T-helper 17 cell (primary cell): Measurements from ENCODE around the gene TNNT1. TPM values are rescaled to one million over a fixed set of nuclear protein-coding genes. Genes with fewer than 3 reads are reported as not detected.
"Not testable (repeated sequence)": the region's sequence is repeated elsewhere in the genome, so short reads cannot be mapped to it uniquely, and the experiment has no call there.

Experiments
- ATAC-seq: fragments of 150-1000 bp; cut with Tn5 transposase; 2 replicates; pipeline ENCODE4 v1.10.0; 2021; ENCODE audit warnings: mild to moderate bottlenecking, moderate library complexity
- DNase-seq, 3 donors: peaks; one replicate each; pipeline versions ENCODE4 v3.0.0 to v3.0.0-alpha.2; 2020 to 2021
- H3K9me3 ChIP-seq: one replicate; pipeline ENCODE4 v1.7.0; 2013; ENCODE audit warnings: low read length, mild to moderate bottlenecking; ENCODE audit not compliant: control insufficient read depth, poor library complexity, severe bottlenecking
- H3K27ac Mint-ChIP-seq: one replicate; pipeline ENCODE4 v1.8.0; 2022; ENCODE audit warnings: mild to moderate bottlenecking, moderate library complexity, mixed read lengths
- H3K27me3 Mint-ChIP-seq: one replicate; pipeline ENCODE4 v1.8.0; 2022; ENCODE audit warnings: mixed read lengths
- H3K36me3 Mint-ChIP-seq: one replicate; pipeline ENCODE4 v1.8.0; 2022; ENCODE audit warnings: low read depth, mixed read lengths
- H3K4me1 Mint-ChIP-seq: one replicate; pipeline ENCODE4 v1.8.0; 2022; ENCODE audit warnings: mild to moderate bottlenecking, mixed read lengths
- H3K4me3 Mint-ChIP-seq: one replicate; pipeline ENCODE4 v1.8.0; 2022; ENCODE audit warnings: mild to moderate bottlenecking, moderate library complexity, mixed read lengths
- total RNA-seq, 4 donors: library from RNA in 2 of 4; stranded (reverse) in 2 of 4; gene quantifications; one replicate each; pipeline ENCODE4 v1.2.3 and lab custom pipeline; 2022 to 2026

The TNNT1 gene
- total RNA-seq, 2 donors from 2014 or later: 0.52 TPM; not detected in 1

DNA sequence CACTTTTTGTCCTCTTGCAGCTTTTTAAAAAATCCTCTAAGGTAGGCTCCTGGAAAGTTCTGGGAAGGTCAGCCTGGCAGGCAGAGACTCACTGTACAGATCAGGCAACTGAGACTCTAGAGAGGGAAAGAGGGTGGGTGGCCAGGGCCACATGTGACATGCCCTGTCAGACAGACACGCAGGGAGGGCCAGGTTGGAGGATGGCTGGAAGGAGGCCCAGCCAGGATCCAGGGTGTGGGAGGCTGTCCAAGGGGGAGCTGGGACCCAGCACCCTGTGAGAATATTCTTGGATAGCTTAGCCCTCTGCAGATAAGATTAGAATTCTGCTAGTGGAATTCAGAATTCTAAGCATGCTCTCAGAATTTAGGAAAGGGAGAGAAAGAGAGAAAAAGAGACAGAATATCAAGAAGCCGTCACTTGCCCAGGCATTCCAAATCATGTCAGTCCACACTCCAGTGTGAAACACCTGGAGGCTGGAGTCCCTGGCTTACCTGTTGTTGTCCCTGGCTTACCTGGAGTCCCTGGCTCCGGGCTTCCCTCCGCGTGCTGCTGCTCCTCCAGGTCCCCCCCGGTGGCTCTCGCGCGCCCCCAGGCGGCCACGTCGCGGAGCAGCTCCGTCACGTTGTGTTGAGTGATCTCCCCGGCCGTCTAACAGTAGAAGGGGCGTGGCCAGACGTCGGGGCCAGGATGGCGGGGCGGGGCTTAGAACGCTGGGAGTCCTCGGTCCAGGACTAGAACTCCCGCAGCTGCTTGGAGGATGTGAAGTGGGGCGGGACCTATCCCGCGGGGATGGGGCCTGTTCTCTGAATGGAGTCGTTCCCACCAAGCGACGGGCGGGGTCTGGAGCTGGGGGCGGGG is 11.4 kb upstream of the TNNT1 start:
- H3K27me3 Mint-ChIP-seq: peaks cover 38% of the 10 kb centered on the region
- H3K36me3 Mint-ChIP-seq: peaks cover 3% of the 10 kb centered on the region
- ATAC-seq (peak; percentile 97), DNase-seq (peak; percentile 78 to 85 (median 82))
- no peaks in the 10 kb centered on the region for H3K9me3 ChIP-seq
- H3K4me3 Mint-ChIP-seq: peak overlapping the region; percentile 3
- H3K27ac Mint-ChIP-seq: no peak overlapping the region
- H3K4me1 Mint-ChIP-seq: peaks cover 7% of the 10 kb centered on the region

DNA sequence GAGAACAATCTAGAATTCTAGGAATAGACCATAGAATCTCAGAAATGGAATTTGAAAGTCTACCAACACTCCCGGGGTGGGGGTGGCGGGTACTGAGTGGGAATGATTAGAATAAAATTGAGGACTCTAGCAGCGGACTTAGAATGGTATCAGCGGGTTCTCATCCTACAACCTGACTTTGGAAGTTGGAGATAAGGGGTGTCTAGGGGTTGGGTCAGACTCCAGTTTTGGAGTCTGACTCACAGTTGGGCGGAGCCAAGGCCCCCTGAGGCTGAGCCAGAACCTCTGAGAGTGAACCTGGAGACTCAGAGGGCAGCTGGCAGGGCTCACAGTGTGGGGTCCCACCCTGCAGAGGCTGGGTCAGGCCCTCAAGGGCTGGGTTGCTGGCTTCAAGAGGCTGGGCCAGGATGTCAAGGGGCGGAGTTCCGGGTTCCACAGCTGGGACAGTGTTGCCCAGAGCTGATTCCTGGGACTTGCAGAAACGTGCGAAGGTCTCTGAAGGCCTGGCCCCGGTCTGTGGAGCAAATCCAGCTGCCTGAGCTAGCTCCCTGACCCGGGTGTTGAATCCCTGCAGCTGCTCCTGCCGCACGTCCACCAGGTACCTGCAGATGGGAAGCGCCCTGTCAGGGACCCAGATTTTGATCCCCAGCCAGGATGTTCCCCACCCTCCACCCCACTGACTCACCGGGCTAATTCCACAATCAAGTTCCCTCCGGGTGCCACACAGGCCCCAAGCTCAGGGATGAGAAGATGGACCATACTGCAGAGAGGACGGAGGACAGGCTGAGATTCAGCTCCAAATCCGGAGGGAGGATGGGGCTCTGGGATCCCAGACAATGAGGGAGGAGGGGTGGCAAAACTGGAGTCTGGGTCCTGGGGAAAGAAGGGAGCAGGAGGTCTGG is 10.1 kb upstream of the TNNT1 start:
- Mint-ChIP-seq H3K27me3 (peaks cover 32% of the 10 kb centered on the region), H3K4me1 (peaks cover 12% of the 10 kb centered on the region), H3K4me3 (no peak overlapping the region), H3K27ac (no peak overlapping the region), H3K36me3 (peaks cover 3% of the 10 kb centered on the region)
- H3K9me3 ChIP-seq: no peaks in the 10 kb centered on the region
- DNase-seq: no peak
- no peak for ATAC-seq

DNA sequence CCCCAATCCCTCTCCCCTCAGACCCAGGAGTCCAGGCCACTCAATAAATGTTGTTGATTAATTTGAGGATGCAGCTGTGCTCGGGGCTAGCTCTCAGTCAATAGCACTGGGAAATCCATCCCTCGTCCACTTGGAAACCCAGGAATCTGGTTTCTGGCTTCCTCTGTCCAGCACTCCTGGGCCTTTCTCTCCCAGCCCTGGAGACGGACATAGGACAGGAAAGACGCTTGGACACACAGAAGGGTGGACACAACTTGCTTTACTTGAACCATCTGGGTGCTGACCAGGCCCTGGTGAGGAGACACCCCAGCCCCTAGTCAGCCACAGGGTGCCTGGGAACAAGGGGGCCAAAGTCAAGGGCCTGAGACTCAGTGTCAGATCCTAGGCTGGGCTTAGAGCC is 9.4 kb upstream of the TNNT1 start:
- no peaks in the 10 kb centered on the region for H3K9me3 ChIP-seq
- Mint-ChIP-seq H3K27me3 (peaks cover 25% of the 10 kb centered on the region), H3K27ac (no peak overlapping the region), H3K36me3 (peaks cover 3% of the 10 kb centered on the region), H3K4me1 (peaks cover 16% of the 10 kb centered on the region), H3K4me3 (no peak overlapping the region)
- ATAC-seq (no peak), DNase-seq (no peak)

DNA sequence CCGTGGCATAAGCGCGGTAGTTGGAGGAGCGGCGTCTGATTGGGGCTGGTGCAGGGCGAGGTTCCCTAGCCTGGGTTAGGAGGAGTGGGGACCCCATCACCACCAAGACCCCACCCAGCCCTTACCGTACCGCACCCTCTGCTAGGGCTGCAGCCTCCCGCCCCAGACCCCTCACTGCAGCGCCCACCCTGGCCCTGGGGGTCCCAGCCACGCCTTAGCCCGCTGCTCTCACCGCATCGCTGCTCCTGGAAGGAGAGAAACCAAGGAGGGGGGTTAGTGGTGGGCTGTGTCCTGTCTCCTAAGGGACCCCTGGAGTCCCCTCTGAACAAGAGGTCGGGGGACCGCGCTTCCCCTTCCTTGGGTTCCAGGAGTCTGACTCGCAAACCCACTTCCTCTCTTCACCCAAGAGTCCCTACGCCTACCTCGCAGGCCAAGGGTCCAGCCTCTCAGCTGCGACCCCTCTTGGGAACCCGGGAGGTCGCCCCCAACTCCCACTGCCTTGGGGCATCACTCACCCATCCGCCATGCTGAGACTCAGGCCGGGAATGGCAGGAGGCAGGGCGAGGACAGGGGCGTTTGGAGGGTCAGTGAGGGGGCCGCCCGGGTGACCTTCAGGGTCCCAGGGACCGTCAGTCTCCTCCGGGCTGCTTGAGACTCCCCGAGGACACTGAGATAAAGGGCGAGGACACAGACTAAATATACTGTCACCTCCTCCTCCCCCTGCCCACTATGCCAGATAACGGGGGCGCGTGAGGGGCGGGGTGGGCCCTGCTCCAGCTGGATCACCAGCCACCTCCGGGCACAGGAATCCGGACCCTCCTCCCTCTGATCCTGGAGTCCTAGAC is 8.3 kb upstream of the TNNT1 start, which contains the start of gene TNNI3:
TNNI3 (minus strand) TSS at position 669 of the 845 bp plus-strand sequence; CDS start at position 526, 143 bp downstream.
- ATAC-seq: no peak
- H3K4me3 Mint-ChIP-seq: peak within 1 kb of the TSS; percentile 62
- peaks cover 25% of the 10 kb centered on the region for H3K27me3 Mint-ChIP-seq
- no peaks in the 10 kb centered on the region for H3K9me3 ChIP-seq
- H3K36me3 Mint-ChIP-seq: peaks cover 3% of the 10 kb centered on the region
- DNase-seq: no peak
- H3K4me1 Mint-ChIP-seq: peaks cover 16% of the 10 kb centered on the region
- H3K27ac Mint-ChIP-seq: no peak within 1 kb of the TSS

DNA sequence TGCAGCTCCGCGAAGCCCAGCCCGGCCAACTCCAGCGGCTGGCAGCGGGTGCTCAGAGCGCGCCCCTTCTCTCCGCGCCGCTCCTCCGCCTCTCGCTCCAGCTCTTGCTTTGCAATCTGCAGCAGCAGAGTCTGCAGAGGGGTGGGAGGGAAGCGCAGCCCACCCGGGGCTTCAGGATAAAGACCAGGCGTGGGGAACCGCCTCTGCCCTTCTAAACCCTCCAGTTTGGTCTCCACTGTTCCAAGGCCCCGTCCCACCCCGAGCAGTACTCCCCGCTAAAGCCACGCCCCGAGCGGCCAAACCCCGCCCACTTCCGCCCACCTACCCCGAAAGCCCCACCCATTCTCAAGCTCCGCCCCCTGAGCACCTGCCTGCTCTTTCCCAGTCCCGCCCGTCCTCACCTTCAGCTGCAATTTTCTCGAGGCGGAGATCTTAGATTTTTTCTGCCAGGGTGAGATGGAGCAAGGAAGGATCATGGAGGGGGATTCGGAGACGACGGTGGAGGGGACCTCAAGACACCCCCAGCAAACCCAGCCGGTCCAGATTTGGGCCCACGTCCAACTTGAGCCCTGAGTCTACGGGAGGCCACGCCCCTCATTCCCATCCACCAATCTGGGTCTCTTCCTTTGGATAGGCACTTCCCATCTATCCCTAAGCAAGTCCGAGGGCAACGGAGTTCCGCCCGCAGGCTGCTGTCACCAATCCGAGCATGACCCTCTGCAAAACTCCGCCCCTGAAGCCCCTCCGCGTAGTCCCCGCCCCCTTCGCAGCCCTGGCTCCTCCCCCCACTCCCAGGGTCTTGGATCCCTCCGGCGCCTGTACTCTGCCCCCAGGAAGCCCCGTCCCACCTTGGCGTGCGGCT is 7.4 kb upstream of the TNNT1 start:
- DNase-seq (no peak), ATAC-seq (peak; percentile 34)
- H3K4me1 Mint-ChIP-seq: peaks cover 16% of the 10 kb centered on the region
- H3K4me3 Mint-ChIP-seq: peak overlapping the region; percentile 62
- no peak overlapping the region for H3K27ac Mint-ChIP-seq
- peaks cover 25% of the 10 kb centered on the region for H3K27me3 Mint-ChIP-seq
- peaks cover 3% of the 10 kb centered on the region for H3K9me3 ChIP-seq
- H3K36me3 Mint-ChIP-seq: peaks cover 3% of the 10 kb centered on the region

DNA sequence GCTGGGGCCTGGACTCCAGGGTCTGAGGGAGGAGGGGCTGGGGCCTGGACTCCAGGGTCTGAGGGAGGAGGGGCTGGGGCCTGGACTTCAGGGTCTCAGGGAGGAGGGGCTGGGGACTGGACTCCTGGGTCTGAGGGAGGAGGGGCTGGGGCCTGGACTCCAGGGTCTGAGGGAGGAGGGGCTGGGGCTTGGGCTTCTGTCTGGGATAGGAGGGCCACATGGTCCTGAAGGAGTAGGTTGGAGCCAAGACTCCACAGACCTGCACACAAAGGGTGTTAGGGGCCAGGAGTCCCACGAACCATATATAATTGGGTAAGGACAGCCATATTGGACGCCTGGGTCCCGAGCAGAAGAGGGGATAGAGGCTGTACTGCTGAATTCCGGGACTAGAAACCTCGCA is 6.8 kb upstream of the TNNT1 start:
- not testable (repeated sequence) for H3K36me3 Mint-ChIP-seq, DNase-seq, ATAC-seq, H3K9me3 ChIP-seq, H3K4me3 Mint-ChIP-seq, H3K27ac Mint-ChIP-seq
- H3K27me3 Mint-ChIP-seq: peaks cover 25% of the 10 kb centered on the region
- peaks cover 16% of the 10 kb centered on the region for H3K4me1 Mint-ChIP-seq

DNA sequence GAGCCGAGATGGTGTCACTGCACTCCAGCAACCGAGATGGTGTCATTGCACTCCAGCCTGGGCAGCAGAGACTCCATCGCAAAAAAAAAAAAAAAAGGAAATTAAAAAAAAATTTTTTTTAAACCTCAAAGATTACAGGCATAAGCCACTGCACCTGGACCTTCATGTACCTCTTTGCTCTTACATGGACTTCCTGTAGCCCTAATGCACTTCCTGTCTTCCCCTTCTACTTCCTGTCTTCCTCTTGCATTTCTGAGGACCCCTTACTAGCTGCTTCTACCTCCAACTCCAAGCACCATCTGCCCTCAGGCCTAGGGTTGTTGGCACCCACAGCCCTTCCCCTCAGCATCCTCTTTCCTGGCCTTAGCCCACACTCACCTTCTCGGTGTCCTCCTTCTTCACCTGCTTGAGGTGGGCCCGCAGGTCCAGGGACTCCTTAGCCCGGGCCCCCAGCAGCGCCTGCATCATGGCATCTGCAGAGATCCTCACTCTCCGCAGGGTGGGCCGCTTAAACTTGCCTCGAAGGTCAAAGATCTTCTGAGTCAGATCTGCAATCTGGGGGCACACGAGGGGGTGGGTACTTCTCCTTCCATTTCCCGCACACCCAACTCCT is 4.8 kb upstream of the TNNT1 start:
- H3K4me1 Mint-ChIP-seq: peaks cover 14% of the 10 kb centered on the region
- peaks cover 29% of the 10 kb centered on the region for H3K27me3 Mint-ChIP-seq
- H3K36me3 Mint-ChIP-seq: peaks cover 2% of the 10 kb centered on the region
- no peak for ATAC-seq
- H3K27ac Mint-ChIP-seq: no peak overlapping the region
- peaks cover 3% of the 10 kb centered on the region for H3K9me3 ChIP-seq
- H3K4me3 Mint-ChIP-seq: no peak overlapping the region
- no peak for DNase-seq

DNA sequence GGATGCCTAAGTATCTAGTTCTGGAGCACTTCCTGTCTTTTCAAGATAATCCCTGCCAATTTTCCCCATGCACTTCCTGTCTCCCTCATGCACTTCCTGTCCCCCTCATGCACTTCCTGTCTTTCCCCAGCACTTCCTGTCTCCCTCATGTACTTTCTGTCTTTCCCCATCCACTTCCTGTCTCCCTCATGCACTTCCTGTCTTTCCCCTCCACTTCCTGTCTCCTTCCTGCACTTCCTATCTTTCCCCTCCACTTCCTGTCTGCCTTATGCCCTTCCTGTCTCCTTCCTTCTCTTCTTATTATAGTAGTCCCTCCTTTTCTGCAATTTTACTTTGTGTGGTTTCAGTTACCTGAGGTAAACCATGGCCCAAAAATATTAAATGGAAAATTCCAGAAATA is 3.0 kb upstream of the TNNT1 start:
- DNase-seq (no peak), ATAC-seq (no peak)
- no peak overlapping the region for H3K27ac Mint-ChIP-seq
- peaks cover 14% of the 10 kb centered on the region for H3K4me1 Mint-ChIP-seq
- no peak overlapping the region for H3K4me3 Mint-ChIP-seq
- peaks cover 3% of the 10 kb centered on the region for H3K9me3 ChIP-seq
- H3K27me3 Mint-ChIP-seq: peaks cover 28% of the 10 kb centered on the region
- peaks cover 2% of the 10 kb centered on the region for H3K36me3 Mint-ChIP-seq

DNA sequence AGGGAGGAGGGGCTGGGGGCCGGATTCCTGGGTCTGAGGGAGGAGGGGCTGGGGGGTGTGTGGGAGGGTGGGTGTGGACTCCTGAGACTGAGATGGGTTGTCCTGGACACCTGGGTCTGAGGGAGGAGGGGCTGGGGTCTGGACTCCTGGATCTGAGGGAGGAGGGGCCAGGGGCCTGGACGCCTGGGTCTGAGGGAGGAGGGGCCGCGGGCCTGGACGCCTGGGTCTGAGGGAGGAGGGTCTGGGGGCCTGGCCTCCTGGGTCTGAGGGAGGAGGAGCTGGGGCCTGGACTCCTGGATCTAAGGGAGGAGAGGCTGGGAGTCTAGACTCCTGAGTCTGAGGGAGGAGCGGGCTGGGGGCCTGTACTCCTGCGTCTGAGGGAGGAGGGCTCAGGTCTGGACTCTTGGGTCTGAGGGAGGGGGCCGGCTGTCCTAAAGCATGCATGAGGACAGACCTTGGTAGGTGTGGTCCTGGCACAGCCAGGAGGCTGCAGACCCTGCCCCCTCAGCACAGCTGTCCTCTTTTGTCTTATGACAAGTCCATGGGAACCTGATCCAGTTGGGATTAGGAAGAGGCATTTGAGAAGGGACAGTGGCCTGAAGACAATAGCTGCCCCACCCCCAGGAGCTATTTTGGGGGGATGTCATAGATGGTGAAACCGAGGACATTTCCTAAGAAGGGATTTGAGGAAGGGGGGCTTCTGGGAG is 1.3 kb downstream of the TNNT1 start:
- peaks cover 3% of the 10 kb centered on the region for H3K9me3 ChIP-seq
- no peak for DNase-seq
- Mint-ChIP-seq H3K27ac (no peak overlapping the region), H3K36me3 (peaks cover 8% of the 10 kb centered on the region), H3K4me1 (peaks cover 4% of the 10 kb centered on the region), H3K4me3 (no peak overlapping the region), H3K27me3 (peaks cover 45% of the 10 kb centered on the region)
- ATAC-seq: no peak

DNA sequence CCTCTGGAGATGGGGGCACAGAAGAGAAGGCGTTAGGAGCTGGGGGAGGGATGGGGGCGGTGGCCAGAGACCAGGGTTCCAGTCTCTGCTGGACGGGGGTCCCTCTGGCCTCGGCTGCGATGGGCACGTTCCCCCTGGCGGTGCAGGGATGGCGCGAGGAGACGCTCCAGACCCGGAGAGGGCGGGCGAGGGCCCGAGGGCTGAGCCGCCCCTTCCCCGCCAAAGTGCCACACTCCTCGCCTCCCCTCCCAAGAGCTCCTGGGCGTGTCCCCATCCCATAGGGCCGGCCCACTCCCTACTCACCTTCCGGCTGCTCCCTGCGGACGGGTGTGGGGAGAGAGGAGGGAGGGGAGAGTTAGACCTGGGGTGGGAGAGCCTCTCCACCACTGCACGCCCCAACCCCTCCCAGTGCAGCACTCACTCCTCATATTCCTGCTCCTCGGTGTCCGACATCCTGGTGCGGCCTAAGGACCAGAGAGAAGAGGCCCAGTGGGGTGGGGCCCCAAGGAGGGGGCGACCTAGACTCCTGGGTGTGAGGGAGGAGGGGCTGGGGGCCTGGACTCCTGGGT is 2.2 kb downstream of the TNNT1 start:
- Mint-ChIP-seq H3K4me1 (peaks cover 4% of the 10 kb centered on the region), H3K4me3 (no peak overlapping the region), H3K27me3 (peaks cover 48% of the 10 kb centered on the region), H3K27ac (no peak overlapping the region), H3K36me3 (peaks cover 8% of the 10 kb centered on the region)
- DNase-seq (no peak), ATAC-seq (no peak)
- H3K9me3 ChIP-seq: peaks cover 2% of the 10 kb centered on the region

DNA sequence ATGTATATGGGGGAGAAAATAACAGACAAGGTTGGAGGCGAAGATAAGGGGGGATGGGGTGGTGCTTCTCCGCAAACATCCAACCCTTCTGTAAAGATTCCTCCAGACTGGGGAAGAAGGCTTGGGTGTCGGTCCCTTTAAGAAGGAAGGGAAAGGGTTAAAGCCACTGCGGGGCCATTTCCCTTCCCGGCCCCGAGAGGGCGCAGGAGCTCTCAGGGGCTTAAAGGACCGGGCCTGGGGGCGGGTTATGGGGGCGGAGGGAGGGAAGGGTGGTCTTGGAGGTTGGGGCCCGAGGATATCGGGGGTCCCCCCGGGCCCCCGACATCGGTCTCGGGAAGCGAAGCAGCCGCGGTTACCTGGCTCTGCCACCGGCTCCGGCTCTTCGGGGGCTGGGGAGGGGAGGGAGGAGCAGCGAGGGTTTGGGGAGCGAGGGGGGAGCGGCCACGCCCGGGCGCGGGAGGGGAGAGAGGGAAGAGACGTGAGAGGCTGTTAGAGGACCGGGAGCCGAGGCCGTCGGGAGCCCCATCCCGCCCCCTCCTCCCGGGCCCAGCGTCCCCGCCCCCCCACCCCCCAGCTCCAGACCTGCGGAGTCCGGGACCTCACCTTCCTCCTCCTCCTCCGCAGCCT is 2.8 kb downstream of the TNNT1 start:
- DNase-seq (no peak), ATAC-seq (peak; percentile 33)
- H3K9me3 ChIP-seq: no peaks in the 10 kb centered on the region
- H3K27ac Mint-ChIP-seq: no peak overlapping the region
- peaks cover 8% of the 10 kb centered on the region for H3K36me3 Mint-ChIP-seq
- H3K4me3 Mint-ChIP-seq: no peak overlapping the region
- H3K4me1 Mint-ChIP-seq: peaks cover 4% of the 10 kb centered on the region
- H3K27me3 Mint-ChIP-seq: peaks cover 51% of the 10 kb centered on the region
